GM19193 (cell line): ENCODE data around the gene MINDY1.

Experiments used
- POLR2A ChIP-seq: IDR thresholded peaks from 4 replicates; pipeline ENCODE4 v1.6.1; 2011; ENCODE audit not compliant: insufficient read depth, insufficient read length; ENCODE audit errors: extremely low read depth

The MINDY1 gene, protein sequence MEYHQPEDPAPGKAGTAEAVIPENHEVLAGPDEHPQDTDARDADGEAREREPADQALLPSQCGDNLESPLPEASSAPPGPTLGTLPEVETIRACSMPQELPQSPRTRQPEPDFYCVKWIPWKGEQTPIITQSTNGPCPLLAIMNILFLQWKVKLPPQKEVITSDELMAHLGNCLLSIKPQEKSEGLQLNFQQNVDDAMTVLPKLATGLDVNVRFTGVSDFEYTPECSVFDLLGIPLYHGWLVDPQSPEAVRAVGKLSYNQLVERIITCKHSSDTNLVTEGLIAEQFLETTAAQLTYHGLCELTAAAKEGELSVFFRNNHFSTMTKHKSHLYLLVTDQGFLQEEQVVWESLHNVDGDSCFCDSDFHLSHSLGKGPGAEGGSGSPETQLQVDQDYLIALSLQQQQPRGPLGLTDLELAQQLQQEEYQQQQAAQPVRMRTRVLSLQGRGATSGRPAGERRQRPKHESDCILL

DNA sequence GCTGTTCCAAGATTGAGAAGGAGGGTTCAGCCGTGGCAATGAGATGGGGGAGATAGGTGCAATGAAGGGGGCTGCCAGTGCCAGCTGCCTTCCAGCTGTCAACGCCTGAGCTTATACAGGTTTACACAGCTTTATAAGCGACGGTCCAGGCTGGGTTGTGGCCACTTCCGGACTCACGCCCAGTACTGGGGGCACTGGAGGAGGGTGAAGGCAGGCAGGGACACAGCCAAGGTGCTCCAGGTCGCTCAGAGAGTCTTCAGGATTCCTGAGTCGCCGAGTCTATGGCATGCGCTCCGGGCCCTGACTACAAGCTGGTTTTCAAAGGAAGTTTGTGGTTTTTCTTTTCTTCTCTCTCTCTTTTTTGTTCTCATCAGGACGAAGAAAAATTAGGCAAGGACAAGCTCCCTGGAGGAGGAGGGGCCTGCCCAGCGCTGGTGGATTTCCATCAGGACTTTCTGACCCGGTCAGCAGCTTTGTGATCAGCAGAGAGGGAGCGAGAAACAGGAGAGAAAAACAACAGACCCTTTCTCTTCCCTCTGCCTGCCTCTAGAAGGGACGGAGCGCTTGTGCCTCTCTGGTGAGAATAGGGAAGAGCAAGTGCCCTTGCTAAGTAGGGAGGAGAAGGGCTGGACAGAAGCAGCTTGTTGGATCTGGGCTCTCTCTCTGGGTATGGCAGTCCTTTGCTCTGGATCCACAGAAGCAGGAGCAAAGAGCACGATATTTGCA, at the start of gene MINDY1:
Gene MINDY1, minus strand, starts transcription at position 576 of the 726 bp plus-strand sequence. CDS start 4,285 bp downstream, outside the sequence.
- no peak for TF ChIP-seq POLR2A

DNA sequence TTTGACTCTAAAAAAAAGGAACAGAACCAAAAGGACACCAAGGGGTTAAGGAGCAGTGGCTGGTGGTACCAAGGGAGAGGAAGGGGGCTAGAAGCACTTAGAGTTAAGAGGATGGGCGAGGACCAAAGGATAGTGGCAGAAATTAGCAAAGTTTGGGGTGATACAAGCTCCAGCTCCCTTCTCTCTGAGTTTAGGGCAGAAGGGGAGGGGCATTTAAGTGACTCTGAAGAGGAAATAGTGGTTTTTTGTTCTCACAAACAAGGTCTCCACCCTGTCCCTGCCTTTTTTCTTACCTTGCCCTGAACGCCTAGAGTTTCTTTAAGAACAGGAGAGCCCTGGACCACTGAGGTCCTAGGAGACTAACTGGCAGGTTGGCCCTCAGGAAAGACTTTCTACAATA, 49.4 kb upstream of the MINDY1 start:
- peak; percentile 12 for TF ChIP-seq POLR2A

DNA sequence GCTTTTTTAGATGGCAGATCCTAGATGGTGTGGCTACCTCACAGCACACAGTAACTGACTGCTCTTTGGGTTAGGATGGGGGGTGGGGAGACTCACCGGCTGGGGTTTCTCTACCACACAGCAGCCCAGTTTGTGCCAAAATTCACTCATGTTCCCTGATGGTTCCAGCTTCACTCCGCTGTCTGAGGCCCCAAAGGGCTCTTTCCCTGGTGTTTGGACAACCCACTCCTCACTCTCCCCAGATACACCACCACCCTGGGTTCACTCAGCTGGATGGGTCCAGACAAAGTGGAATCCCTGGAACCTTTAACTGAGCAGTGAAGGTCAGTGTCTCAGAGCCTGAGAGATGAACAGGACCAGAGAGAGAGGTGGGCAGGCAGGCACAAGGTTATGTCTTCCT, 48.9 kb upstream of the MINDY1 start:
- TF ChIP-seq POLR2A = no peak

DNA sequence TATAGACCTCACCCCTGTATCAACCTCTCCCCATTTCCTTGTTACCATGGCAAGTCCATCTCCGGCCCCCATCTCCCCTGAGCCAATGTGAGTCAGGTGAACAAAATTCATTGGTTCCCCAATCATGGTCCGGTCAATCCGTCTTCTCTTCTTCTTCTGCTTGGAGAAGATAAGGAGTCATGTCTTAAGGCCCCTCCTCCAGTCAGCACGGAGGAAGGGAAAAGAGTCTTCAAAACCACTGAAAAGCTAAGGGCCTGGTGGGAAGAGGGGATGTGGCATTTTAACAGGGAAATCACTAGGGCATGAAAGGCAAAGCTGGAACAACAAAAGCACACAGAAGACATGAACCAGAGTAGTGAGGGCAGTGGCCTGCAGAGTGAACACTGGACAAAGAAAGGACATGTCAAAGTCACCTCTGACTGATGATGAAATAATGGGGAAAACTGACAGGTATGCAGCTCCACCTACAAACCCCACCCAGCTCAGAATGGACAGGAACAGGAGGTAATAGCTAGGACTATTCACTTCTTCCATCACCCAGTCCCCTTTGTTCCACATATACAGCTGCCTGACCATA, 48.4 kb upstream of the MINDY1 start:
- TF ChIP-seq POLR2A = no peak

DNA sequence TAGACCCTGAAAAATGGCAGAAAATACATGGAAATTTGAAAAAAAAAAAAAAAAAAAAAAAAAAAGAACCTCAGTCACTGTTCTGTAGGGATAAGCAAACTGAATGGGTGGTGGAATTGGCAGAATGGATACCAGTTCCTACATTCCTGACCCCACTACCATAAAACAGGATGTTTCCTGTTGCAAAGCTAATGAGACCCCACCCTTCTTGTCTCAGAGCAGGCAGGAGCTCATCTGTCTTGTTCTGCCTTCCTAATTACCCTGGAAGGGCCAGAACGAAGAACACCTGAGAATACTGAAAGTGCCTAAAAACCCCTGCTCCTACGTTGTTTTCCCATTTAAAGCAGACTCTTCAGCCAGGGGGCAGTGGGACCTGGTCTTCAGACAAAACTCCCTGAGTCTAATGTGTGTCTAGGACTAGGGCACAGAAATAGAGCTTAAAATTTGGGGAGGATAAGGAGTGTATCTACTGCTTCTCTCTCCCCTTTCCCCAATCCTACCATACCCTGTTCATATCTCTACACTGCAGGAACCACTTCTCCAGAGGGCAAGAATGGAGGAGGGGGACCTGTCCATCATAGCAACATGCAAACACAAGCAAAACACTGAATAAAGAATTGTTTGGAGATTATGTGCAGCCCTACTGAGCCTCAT, 44.8 kb upstream of the MINDY1 start:
- no peak for TF ChIP-seq POLR2A

DNA sequence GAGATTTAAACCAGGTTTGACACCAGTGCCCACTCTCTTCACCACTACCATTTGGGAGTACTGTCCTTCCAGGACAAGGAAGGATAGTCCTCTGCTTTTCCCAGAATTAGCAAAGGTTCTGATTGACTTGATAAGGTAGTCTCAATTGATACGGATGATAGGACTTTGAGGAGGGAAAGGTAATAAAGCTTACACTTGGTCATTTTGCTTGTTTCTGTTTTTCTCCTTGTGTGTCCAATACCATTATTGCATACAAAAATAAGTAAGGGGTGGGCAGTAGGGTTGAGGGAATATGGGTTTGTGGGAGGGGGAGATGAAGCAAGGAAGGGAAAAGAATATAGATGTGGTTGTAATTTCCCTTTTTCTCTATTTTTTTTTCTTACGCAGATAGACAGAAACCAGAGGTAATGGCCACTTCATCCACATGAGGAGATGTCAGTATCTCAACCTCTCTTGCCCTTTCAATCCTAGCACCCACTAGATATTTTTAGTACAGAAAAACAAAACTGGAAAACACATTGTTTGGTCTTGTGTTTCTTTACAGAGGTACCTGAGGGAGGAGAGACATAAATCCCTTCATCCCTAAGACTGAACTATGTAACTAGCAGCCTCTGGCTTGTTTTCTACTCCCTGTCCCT, 43.5 kb upstream of the MINDY1 start:
- TF ChIP-seq POLR2A = peak; percentile 4

DNA sequence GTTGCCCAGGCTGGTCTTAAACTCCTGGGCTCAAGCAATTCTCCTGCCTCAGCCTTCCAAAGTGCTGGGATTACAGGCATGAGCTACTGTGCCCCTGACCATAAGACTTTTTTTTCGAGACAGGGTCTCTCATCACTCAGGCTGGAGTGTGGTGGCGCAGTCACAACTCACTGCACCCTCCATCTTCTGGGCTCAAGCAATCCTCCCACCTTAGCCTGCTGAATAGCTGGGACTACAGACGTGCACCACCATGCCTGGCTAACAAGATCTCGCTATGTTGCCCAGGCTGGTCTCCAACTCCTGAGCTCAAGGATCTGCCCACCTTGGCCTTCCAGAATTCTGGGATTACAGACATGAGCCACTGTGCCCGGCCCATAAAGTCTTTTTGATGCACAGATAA, 42.8 kb upstream of the MINDY1 start:
- TF ChIP-seq POLR2A = peak; percentile 23

DNA sequence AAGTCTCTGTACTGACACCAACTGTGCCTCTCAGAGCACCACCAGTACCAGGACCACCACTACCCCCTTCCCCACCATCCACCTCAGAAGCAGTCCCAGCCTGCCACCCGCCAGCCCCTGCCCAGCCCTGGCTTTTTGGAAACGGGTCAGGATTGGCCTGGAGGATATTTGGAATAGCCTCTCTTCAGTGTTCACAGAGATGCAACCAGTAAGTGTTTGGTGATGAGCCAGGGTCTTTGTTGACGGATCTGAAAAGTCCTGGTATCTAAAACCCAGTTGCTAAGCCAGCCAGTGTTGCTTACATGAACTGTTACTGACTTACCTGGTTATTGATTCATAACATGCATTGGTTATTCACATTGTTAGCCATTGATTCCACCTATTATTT, 41.9 kb upstream of the MINDY1 start:
- TF ChIP-seq POLR2A = no peak

DNA sequence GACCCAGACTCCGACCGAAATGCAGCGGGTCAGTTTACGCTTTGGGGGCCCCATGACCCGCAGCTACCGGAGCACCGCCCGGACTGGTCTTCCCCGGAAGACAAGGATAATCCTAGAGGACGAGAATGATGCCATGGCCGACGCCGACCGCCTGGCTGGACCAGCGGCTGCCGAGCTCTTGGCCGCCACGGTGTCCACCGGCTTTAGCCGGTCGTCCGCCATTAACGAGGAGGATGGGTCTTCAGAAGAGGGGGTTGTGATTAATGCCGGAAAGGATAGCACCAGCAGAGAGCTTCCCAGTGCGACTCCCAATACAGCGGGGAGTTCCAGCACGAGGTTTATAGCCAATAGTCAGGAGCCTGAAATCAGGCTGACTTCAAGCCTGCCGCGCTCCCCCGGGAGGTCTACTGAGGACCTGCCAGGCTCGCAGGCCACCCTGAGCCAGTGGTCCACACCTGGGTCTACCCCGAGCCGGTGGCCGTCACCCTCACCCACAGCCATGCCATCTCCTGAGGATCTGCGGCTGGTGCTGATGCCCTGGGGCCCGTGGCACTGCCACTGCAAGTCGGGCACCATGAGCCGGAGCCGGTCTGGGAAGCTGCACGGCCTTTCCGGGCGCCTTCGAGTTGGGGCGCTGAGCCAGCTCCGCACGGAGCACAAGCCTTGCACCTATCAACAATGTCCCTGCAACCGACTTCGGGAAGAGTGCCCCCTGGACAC, 41.4 kb upstream of the MINDY1 start:
- peak; percentile 44 for TF ChIP-seq POLR2A

DNA sequence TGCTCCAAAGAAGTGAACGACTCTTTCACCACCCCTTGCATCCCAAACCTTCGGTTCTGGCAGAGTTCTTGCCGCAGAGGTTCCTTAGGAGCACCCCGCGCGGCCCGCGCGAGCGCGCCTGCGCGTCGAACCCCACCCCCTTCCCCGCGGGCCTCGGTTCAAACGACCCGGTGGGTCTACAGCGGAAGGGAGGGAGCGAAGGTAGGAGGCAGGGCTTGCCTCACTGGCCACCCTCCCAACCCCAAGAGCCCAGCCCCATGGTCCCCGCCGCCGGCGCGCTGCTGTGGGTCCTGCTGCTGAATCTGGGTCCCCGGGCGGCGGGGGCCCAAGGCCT, 40.9 kb upstream of the MINDY1 start, which contains the start of gene C1orf56:
Gene C1orf56, plus strand, starts transcription at position 161 of the 334 bp plus-strand sequence. Its CDS starts 97 bp downstream, at position 258.
- peak; percentile 57 for TF ChIP-seq POLR2A

DNA sequence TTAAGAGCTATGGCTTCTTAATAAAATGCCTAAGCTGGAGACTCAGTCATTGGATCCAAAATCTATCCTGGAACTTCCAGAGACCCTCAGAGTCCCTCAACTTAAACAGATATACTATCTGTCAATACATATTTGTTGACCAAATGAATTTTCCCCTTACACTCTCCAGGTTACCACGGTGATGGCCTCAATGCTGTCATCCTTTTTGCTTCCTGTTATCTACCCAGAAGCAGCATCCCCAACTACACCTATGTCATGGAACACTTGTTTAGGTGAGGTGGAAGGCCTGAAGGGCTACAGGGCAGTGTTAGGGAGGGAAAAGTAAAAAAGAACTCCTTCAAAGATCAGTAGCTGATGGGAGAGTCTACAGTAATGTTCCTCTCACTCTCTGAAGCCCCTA, 36.5 kb upstream of the MINDY1 start:
- no peak for TF ChIP-seq POLR2A

DNA sequence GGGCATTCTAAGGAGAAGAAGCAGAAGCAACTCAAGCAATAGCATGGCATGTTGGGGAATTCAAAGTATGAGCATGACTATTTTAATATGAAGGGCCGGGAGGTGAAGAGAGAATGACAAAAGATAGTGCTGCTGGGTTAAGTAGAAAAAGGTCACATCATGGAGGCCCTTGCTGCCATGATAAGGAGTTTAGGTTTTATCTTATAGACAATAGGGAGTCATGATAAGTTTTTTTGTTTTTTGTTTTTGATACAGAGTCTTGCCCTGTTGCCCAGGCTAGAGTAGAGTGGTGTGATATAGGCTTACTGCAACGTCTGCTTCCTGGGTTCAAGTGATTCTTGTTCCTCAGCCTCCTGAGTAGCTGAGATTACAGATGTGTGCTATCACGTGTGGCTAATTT, 32.8 kb upstream of the MINDY1 start:
- no peak for TF ChIP-seq POLR2A

DNA sequence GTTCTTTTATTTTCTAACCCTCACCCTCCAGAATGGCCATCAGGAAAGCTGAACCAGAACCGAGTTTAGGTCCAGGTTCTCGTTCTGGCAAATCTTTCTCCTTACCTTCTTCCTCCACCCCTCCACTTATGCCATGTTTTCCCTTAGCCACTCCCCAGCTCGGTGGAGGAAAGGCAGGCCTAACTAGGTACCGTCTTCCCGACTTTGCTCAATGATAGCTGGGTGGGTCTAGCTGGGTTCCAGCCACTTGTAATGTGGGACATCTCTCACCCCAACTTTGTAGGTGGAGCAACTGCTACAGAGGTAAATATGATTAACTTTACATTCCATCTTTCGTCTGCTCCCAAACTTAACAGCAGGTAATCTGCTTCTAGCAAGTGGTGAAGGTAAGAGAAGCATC, 30.3 kb upstream of the MINDY1 start:
- no peak for TF ChIP-seq POLR2A

DNA sequence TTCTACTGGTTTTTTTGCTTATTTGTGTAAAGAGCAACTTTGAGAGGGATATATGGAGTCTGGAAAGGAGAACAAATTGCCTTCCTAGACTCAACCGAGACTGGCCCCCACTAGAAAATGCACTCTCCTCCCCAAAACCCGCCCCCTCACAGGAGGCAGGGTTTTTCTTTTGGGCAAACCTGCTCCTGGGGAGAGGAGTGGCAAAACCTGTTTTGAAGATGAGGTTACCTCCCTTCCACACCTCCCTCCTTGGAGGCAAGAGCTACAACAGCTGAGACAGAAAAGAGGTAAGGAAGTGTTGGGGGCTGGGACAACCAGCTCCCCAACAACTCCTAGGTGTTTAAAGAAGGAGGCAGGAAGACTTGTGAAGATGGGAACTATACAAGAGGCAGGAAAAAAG, 29.7 kb upstream of the MINDY1 start, which contains the start of gene BNIPL:
Gene BNIPL, plus strand, starts transcription at position 231 of the 400 bp plus-strand sequence. Its CDS starts 140 bp downstream, at position 371.
- TF ChIP-seq POLR2A = no peak
